Gastrocnemius medialis (tissue), 4 donors: ENCODE data around the gene C1QTNF6.

Experiments used
- CTCF ChIP-seq, 5 experiments: fragments of 450-650 bp in 3 of 5; fragments of 200-600 bp in 2 of 5; sonication (generic) in 2 of 5; IDR thresholded peaks in 4 of 5; conservative IDR thresholded peaks in 1 of 5; 1 replicate in 4 of 5; 2 replicates in 1 of 5; pipeline ENCODE4 v1.5.1; 2016 to 2019; ENCODE audit warnings: antibody characterized with exemption in 5 of 5, mild to moderate bottlenecking in 3 of 5, moderate library complexity in 3 of 5
- POLR2A ChIP-seq, 2 donors: fragments of 450-650 bp; IDR thresholded peaks; one replicate each; pipeline ENCODE4 v1.6.1; 2017; ENCODE audit warnings: antibody characterized with exemption in 2 of 2, mild to moderate bottlenecking in 2 of 2, moderate library complexity in 2 of 2

- TF ChIP-seq CTCF (IDR thresholded peaks at IDR 0.05 in 4 of 5, conservative IDR thresholded peaks at IDR 0.05 in 1 of 5): no peak
- TF ChIP-seq POLR2A (IDR thresholded peaks at IDR 0.05): no peak
These were observed 25.0 kb downstream of the C1QTNF6 start for GRCh38 chr22:37163096-37163489.
